Omental fat pad (tissue), 4 donors: ENCODE measurements around the gene BRD9. TPM values are rescaled to one million over a fixed set of nuclear protein-coding genes. Genes with fewer than 3 reads are reported as not detected.
"Not testable (repeated sequence)": the region's sequence is repeated elsewhere in the genome, so short reads cannot be mapped to it uniquely, and the experiment has no call there.

Experiments used
- ATAC-seq: fragments of 150-250 bp; one replicate; pipeline ENCODE4 v1.9.1; 2016; ENCODE audit warnings: mild to moderate bottlenecking, moderate library complexity; ENCODE audit not compliant: low FRiP score
- DNase-seq: peaks from one replicate; pipeline ENCODE4 v3.0.0-alpha.2; 2019; ENCODE audit warnings: low spot score
- CTCF ChIP-seq, 3 donors: fragments of 450-650 bp; IDR thresholded peaks; one replicate each; pipeline ENCODE4 v1.5.1; 2016 to 2017; ENCODE audit warnings: antibody characterized with exemption in 3 of 3, mild to moderate bottlenecking in 3 of 3, moderate library complexity in 2 of 3
- total RNA-seq, 4 donors: library from RNA; depleted of rRNA; stranded (reverse); fragments of >200 nt; gene quantifications; one replicate each; pipeline ENCODE4 v1.1.0, GENCODE V29; 2016

BRD9 gene
- total RNA-seq, 4 donors from 2014 or later, result 24.0 to 53.2 (median 36.7) TPM

GRCh38 chr5:920321-920720 lies 27.7 kb upstream of the BRD9 start:
- ATAC-seq, result no peak
- no peak for DNase-seq
- no peak for TF ChIP-seq CTCF (IDR thresholded peaks at IDR 0.05)

GRCh38 chr5:919356-920000 lies 26.9 kb upstream of the BRD9 start:
- DNase-seq (no peak), ATAC-seq (no peak)
- no peak for TF ChIP-seq CTCF (IDR thresholded peaks at IDR 0.05)

- not testable (repeated sequence) for DNase-seq, ATAC-seq
These were observed 26.1 kb upstream of the BRD9 start for GRCh38 chr5:918717-919116.

GRCh38 chr5:916441-917293 lies 24.1 kb upstream of the BRD9 start:
- DNase-seq (no peak), ATAC-seq (no peak)
- TF ChIP-seq CTCF (IDR thresholded peaks at IDR 0.05), result no peak

GRCh38 chr5:915946-916345 lies 23.3 kb upstream of the BRD9 start:
- ATAC-seq, result no peak
- DNase-seq, result no peak
- TF ChIP-seq CTCF (IDR thresholded peaks at IDR 0.05), result no peak

GRCh38 chr5:915346-915745 lies 22.7 kb upstream of the BRD9 start:
- not testable (repeated sequence) for DNase-seq, ATAC-seq

- no peak for TF ChIP-seq CTCF (IDR thresholded peaks at IDR 0.05)
- ATAC-seq (no peak), DNase-seq (no peak)
These were observed 22.0 kb upstream of the BRD9 start for GRCh38 chr5:914612-915011.

- TF ChIP-seq CTCF (IDR thresholded peaks at IDR 0.05), result no peak
- ATAC-seq (no peak), DNase-seq (no peak)
These were observed 21.6 kb upstream of the BRD9 start for GRCh38 chr5:914174-914573.
